H1 (cell line): Measurements from ENCODE around the gene LRRC28. TPM values are rescaled to one million over a fixed set of nuclear protein-coding genes. Genes with fewer than 3 reads are reported as not detected.

Experiments
- CTCF ChIA-PET: fragments of 300-600 bp; sonication (Branson Sonifier 250); formaldehyde crosslinking; loops from one replicate; lab custom pipeline; 2021; ENCODE audit not compliant: partially characterized antibody; lab: Charles Lee
- POLR2A ChIA-PET: fragments of 300-600 bp; sonication (Branson Sonifier 250); formaldehyde crosslinking; loops from one replicate; lab custom pipeline; 2021; ENCODE audit warnings: inconsistent platforms; ENCODE audit not compliant: partially characterized antibody; lab: Charles Lee
- DNase-seq, 2 experiments: peaks; one replicate each; pipeline versions ENCODE4 v3.0.0 to v3.0.0-alpha.2; 2010 to 2022; ENCODE audit warnings: low spot score in 2 of 2, low read depth in 1 of 2, mixed read lengths in 1 of 2
- FAIRE-seq: peaks from 2 replicates; lab custom pipeline; 2011; peaks lifted over from hg19 to GRCh38; lab: Jason Lieb, UNC
- H2AFZ ChIP-seq: 2 replicates; pipeline ENCODE4 v1.8.1; 2012; ENCODE audit warnings: low read length, inconsistent platforms
- H2AK5ac ChIP-seq: 2 replicates; pipeline ENCODE4 v1.6.1; 2013; ENCODE audit warnings: low read depth, low read length
- H2BK120ac ChIP-seq: replicated peaks from 2 replicates; pipeline ENCODE3; 2013; ENCODE audit warnings: low read depth, low read length, inconsistent platforms
- H2BK12ac ChIP-seq: 2 replicates; pipeline ENCODE4 v1.6.1; 2013; ENCODE audit warnings: low read depth, low read length
- H2BK15ac ChIP-seq: 2 replicates; pipeline ENCODE4 v1.6.1; 2013; ENCODE audit warnings: low read length
- H2BK20ac ChIP-seq: 2 replicates; pipeline ENCODE4 v1.6.1; 2013; ENCODE audit warnings: low read length
- H2BK5ac ChIP-seq: 2 replicates; pipeline ENCODE4 v1.6.1; 2013; ENCODE audit warnings: low read depth, low read length
- H3K14ac ChIP-seq: 2 replicates; pipeline ENCODE4 v1.6.1; 2013; ENCODE audit warnings: inconsistent platforms; ENCODE audit not compliant: insufficient read length
- H3K18ac ChIP-seq: 2 replicates; pipeline ENCODE4 v1.6.1; 2013; ENCODE audit warnings: low read length; ENCODE audit errors: extremely low read depth
- H3K23ac ChIP-seq: 2 replicates; pipeline ENCODE4 v1.6.1; 2013; ENCODE audit warnings: inconsistent platforms; ENCODE audit not compliant: insufficient read length
- H3K23me2 ChIP-seq: 2 replicates; pipeline ENCODE4 v1.6.1; 2013; ENCODE audit warnings: low read depth, low read length
- H3K27ac ChIP-seq: 2 replicates; pipeline ENCODE4 v1.6.1; 2011; ENCODE audit warnings: low read depth, low read length, inconsistent platforms
- H3K27me3 ChIP-seq, 4 experiments: replicated peaks in 1 of 4; 1 replicate in 1 of 4; 2 replicates in 3 of 4; pipeline versions ENCODE4 v1.6.1 to v1.8.1; 2011 to 2013; ENCODE audit warnings: low read length in 3 of 4, mild to moderate bottlenecking in 3 of 4, inconsistent platforms in 2 of 4, mixed read lengths in 2 of 4, moderate library complexity in 1 of 4; ENCODE audit not compliant: control insufficient read depth in 3 of 4, insufficient read depth in 3 of 4; ENCODE audit errors: extremely low read depth in 1 of 4
- H3K36me3 ChIP-seq, 4 experiments: 2 replicates each; pipeline versions ENCODE4 v1.6.1 to v1.8.1; 2011 to 2013; ENCODE audit warnings: mild to moderate bottlenecking in 4 of 4, low read length in 3 of 4, moderate library complexity in 2 of 4, control low read depth in 1 of 4, inconsistent platforms in 1 of 4; ENCODE audit not compliant: insufficient read depth in 4 of 4, control insufficient read depth in 2 of 4
- H3K4ac ChIP-seq: replicated peaks from 2 replicates; pipeline ENCODE3; 2013; ENCODE audit warnings: low read length, low read depth, mixed read lengths, inconsistent platforms; ENCODE audit not compliant: insufficient read length
- H3K4me1 ChIP-seq, 4 experiments: replicated peaks in 1 of 4; 1 replicate in 1 of 4; 2 replicates in 3 of 4; pipeline versions ENCODE4 v1.6.1 to v1.8.1; 2011 to 2013; ENCODE audit warnings: low read length in 3 of 4, inconsistent platforms in 2 of 4, mixed read lengths in 1 of 4; ENCODE audit not compliant: insufficient read depth in 4 of 4, control insufficient read depth in 3 of 4
- H3K4me2 ChIP-seq, 2 experiments: 2 replicates each; pipeline versions ENCODE4 v1.6.1 to v1.8.1; 2011 to 2013; ENCODE audit warnings: low read depth in 2 of 2, low read length in 2 of 2, control low read depth in 1 of 2, inconsistent platforms in 1 of 2, mild to moderate bottlenecking in 1 of 2; ENCODE audit not compliant: insufficient read depth in 1 of 2
- H3K4me3 ChIP-seq, 4 experiments: fragments of 200-600, 300-600 bp in 1 of 4; sonication (generic), shearing (Covaris generic), sonication (Bioruptor Twin) in 1 of 4; 2 replicates each; pipeline versions ENCODE4 v1.5.1 to v1.8.1; 2011 to 2016; ENCODE audit warnings: low read length in 4 of 4, low read depth in 3 of 4, control low read depth in 2 of 4, inconsistent platforms in 2 of 4, mild to moderate bottlenecking in 2 of 4, mixed read lengths in 1 of 4, moderate library complexity in 1 of 4; ENCODE audit not compliant: insufficient read depth in 2 of 4; ENCODE audit errors: extremely low read depth in 1 of 4
- H3K56ac ChIP-seq: replicated peaks from 2 replicates; pipeline ENCODE3; 2013; ENCODE audit warnings: low read depth, mild to moderate bottlenecking, mixed read lengths, low read length, inconsistent platforms; ENCODE audit not compliant: insufficient read length
- H3K79me1 ChIP-seq: 2 replicates; pipeline ENCODE4 v1.6.1; 2013; ENCODE audit warnings: low read depth, low read length, control low read depth
- H3K79me2 ChIP-seq, 2 experiments: 2 replicates each; pipeline versions ENCODE4 v1.6.1 to v1.8.1; 2012 to 2013; ENCODE audit warnings: low read length in 2 of 2, mild to moderate bottlenecking in 2 of 2, inconsistent platforms in 1 of 2; ENCODE audit not compliant: insufficient read depth in 2 of 2, control insufficient read depth in 1 of 2
- H3K9ac ChIP-seq, 4 experiments: replicated peaks in 1 of 4; 1 replicate in 1 of 4; 2 replicates in 3 of 4; pipeline versions ENCODE4 v1.6.1 to v1.8.1; 2011 to 2013; ENCODE audit warnings: low read depth in 3 of 4, low read length in 3 of 4, control low read depth in 2 of 4, mild to moderate bottlenecking in 2 of 4, moderate library complexity in 2 of 4, inconsistent platforms in 1 of 4; ENCODE audit errors: extremely low read depth in 1 of 4
- H3K9me3 ChIP-seq, 2 experiments: 2 replicates each; pipeline versions ENCODE4 v1.6.1 to v1.8.1; 2012 to 2013; ENCODE audit warnings: mild to moderate bottlenecking in 2 of 2, moderate library complexity in 2 of 2, control low read depth in 1 of 2, inconsistent platforms in 1 of 2, low read depth in 1 of 2, low read length in 1 of 2, mixed read lengths in 1 of 2; ENCODE audit not compliant: insufficient read depth in 2 of 2
- H4K20me1 ChIP-seq, 2 experiments: replicated peaks in 1 of 2; 2 replicates each; pipeline versions ENCODE3 to v1.8.1; 2011 to 2013; ENCODE audit warnings: inconsistent platforms in 2 of 2, low read length in 2 of 2, mild to moderate bottlenecking in 1 of 2; ENCODE audit not compliant: insufficient read depth in 2 of 2, control insufficient read depth in 1 of 2
- H4K5ac ChIP-seq: 2 replicates; pipeline ENCODE4 v1.6.1; 2013; ENCODE audit warnings: low read length, low read depth, mixed read lengths, inconsistent platforms; ENCODE audit not compliant: insufficient read length
- H4K8ac ChIP-seq: 2 replicates; pipeline ENCODE4 v1.8.0; 2013; ENCODE audit warnings: mild to moderate bottlenecking, moderate library complexity, low read length, inconsistent platforms; ENCODE audit not compliant: insufficient read depth; ENCODE audit errors: extremely low read depth
- H4K91ac ChIP-seq: replicated peaks from 2 replicates; pipeline ENCODE3; 2013; ENCODE audit warnings: low read length, mixed read lengths, inconsistent platforms; ENCODE audit not compliant: insufficient read length
- CREB1 ChIP-seq: IDR thresholded peaks from 2 replicates; pipeline ENCODE4 v1.6.1; 2012; ENCODE audit warnings: inconsistent platforms
- E2F6 ChIP-seq: IDR thresholded peaks from 2 replicates; pipeline ENCODE4 v1.6.1; 2012; ENCODE audit warnings: inconsistent platforms
- KDM1A ChIP-seq: fragments of 200-600, 300-600 bp; sonication (generic); IDR thresholded peaks from 2 replicates; pipeline ENCODE4 v1.7.1; 2016; ENCODE audit warnings: mild to moderate bottlenecking, low read length, borderline replicate concordance
- MAFK ChIP-seq: IDR thresholded peaks from 2 replicates; pipeline ENCODE4 v1.6.1; 2012; ENCODE audit warnings: low read depth, mild to moderate bottlenecking, improper control_type of control experiment, low read length
- POU5F1 ChIP-seq: IDR thresholded peaks from 2 replicates; pipeline ENCODE4 v1.6.1; 2011; ENCODE audit warnings: low read depth, mild to moderate bottlenecking, low read length, moderate library complexity
- RBBP5 ChIP-seq: IDR thresholded peaks from 2 replicates; pipeline ENCODE4 v1.7.1; 2012; ENCODE audit warnings: low read depth, mild to moderate bottlenecking, inconsistent platforms, low read length, moderate library complexity, borderline replicate concordance
- RNF2 ChIP-seq: fragments of 200-900, 300-1000 bp; sonication (generic); IDR thresholded peaks from 2 replicates; pipeline ENCODE4 v1.7.1; 2016; ENCODE audit warnings: borderline replicate concordance, low read depth, mild to moderate bottlenecking, antibody characterized with exemption, low read length; ENCODE audit not compliant: poor library complexity, severe bottlenecking; ENCODE audit errors: missing control alignments
- SAP30 ChIP-seq: fragments of 300-600 bp; sonication (generic); IDR thresholded peaks from 2 replicates; pipeline ENCODE4 v1.7.1; 2012; ENCODE audit warnings: low read length, moderate library complexity, mild to moderate bottlenecking, inconsistent platforms; ENCODE audit not compliant: insufficient read depth, insufficient replicate concordance
- SIN3A ChIP-seq, 2 experiments: IDR thresholded peaks in 1 of 2; conservative IDR thresholded peaks in 1 of 2; 2 replicates each; pipeline ENCODE4 v1.6.1; 2011 to 2012; ENCODE audit warnings: low read length in 2 of 2, improper control_type of control experiment in 1 of 2, low read depth in 1 of 2, mild to moderate bottlenecking in 1 of 2
- SP1 ChIP-seq: IDR thresholded peaks from 2 replicates; pipeline ENCODE4 v1.6.1; 2011; ENCODE audit warnings: low read depth, low read length
- SUZ12 ChIP-seq: fragments of 200-600 bp; sonication (generic); IDR thresholded peaks from 2 replicates; pipeline ENCODE4 v1.6.1; 2012; ENCODE audit warnings: mild to moderate bottlenecking, inconsistent platforms, low read length, moderate library complexity, mixed read lengths
- ZNF274 ChIP-seq: IDR thresholded peaks from 2 replicates; pipeline ENCODE4 v1.7.0; 2012; ENCODE audit warnings: low read length, borderline replicate concordance; ENCODE audit errors: extremely low read depth
- WGBS, 2 experiments: shearing (Covaris generic) in 1 of 2; methylation state at CpG; one replicate each; pipeline versions ENCODE4 v1.1.6 to v1.1.7; 2013 to 2015; ENCODE audit warnings: low lambda C conversion rate in 2 of 2, mixed read lengths in 2 of 2, inconsistent platforms in 1 of 2, low coverage in 1 of 2, missing lambda C conversion rate in 1 of 2; ENCODE audit not compliant: insufficient replicate concordance in 2 of 2, insufficient coverage in 1 of 2, insufficient read length in 1 of 2; ENCODE audit errors: extremely low coverage in 1 of 2, missing lambda C conversion rate in 1 of 2; 5-methylcytosine and 5-hydroxymethylcytosine counted together
- polyA plus RNA-seq, 7 experiments: library from polyadenylated mRNA; depleted of rRNA in 3 of 7; stranded (reverse) in 5 of 7; unstranded in 2 of 7; fragments of >200 nt in 5 of 7; fragments of 200-250 nt in 2 of 7; gene quantifications; 1 replicate in 5 of 7; 2 replicates in 1 of 7; 4 replicates in 1 of 7; pipeline versions ENCODE4 v1.2.1 to v1.2.3, GENCODE V29; 2011 to 2013; ENCODE audit warnings: missing spikeins in 2 of 7, mixed read lengths in 2 of 7
- total RNA-seq: library from RNA; stranded (reverse); fragmentation: NEBNext Ultra II Directional; extraction: Animal tissue kit (Norgen Biotek cat#: 25700); gene quantifications from 2 replicates; pipeline ENCODE4 v1.2.1, GENCODE V29; 2021

The LRRC28 gene
- total and polyA plus RNA-seq, 2 of the 8 experiments (the other 6 are each of a cell fraction or from before 2014, with no cell fraction given): 20.2 to 23.3 TPM

- Histone ChIP-seq H3K79me2 (no peaks in the 10 kb centered on the region), H3K79me1 (no peaks in the 10 kb centered on the region), H2AK5ac (no peak overlapping the region), H2BK12ac (no peak overlapping the region), H4K20me1 (peaks cover 0 to 2% of the 10 kb centered on the region in 2 experiments), H3K27me3 (no peaks in the 10 kb centered on the region), H3K23me2 (no peaks in the 10 kb centered on the region), H4K8ac (peak overlapping the region; percentile 51; the same call in 1 of the 2 replicates), H3K4me3 (no peak overlapping the region), H3K18ac (no peak overlapping the region), H3K14ac (no peak overlapping the region), H3K36me3 (no peaks in the 10 kb centered on the region), H4K91ac (no peak overlapping the region), H3K23ac (no peak overlapping the region), H2BK5ac (no peak overlapping the region), H3K4me2 (no peak overlapping the region), H3K4me1 (0 out of 7 replicates have a peak, but pooled peaks cover 0 to under 1% (median 0%) of the 10 kb centered on the region in 4 experiments), H2BK120ac (no peak overlapping the region), H2AFZ (no peak overlapping the region), H3K9me3 (no peaks in the 10 kb centered on the region), H3K27ac (no peak overlapping the region), H2BK15ac (no peak overlapping the region), H3K4ac (no peak overlapping the region), H3K56ac (no peak overlapping the region), H3K9ac (no peak overlapping the region), H2BK20ac (no peak overlapping the region; the same call in 1 of the 2 replicates), H4K5ac (no peak overlapping the region)
- FAIRE-seq: no peak
- POLR2A ChIA-PET: no interaction called here
- DNase-seq: no peak
- CTCF ChIA-PET: interaction anchor here (0.6 to 0.9 kb wide), 2 partner anchors 12 to 84 kb away, joined by 3 to 4 read pairs; no protein-coding TSS in a partner anchor
- 97% methylated on average over 12 of the region's 12 CpGs; no CpG with 5 or more reads in 1 of the 2 experiments for WGBS, 2 experiments
- no peak for TF ChIP-seq CREB1
- no peak for TF ChIP-seq RNF2
- TF ChIP-seq SIN3A (conservative IDR thresholded peaks at IDR 0.05 in 1 of 2, IDR thresholded peaks at IDR 0.05 in 1 of 2; ENCODE audit: low read depth in 1 of 2, low read length in 2 of 2): no peak
- TF ChIP-seq E2F6: no peak
- TF ChIP-seq POU5F1: no peak
- TF ChIP-seq SP1: no peak
- no peak for TF ChIP-seq RBBP5
- no peak for TF ChIP-seq MAFK
- no peak for TF ChIP-seq ZNF274
- no peak for TF ChIP-seq SUZ12
- no peak for TF ChIP-seq KDM1A
- no peak for TF ChIP-seq SAP30
Observed at GRCh38 chr15:99257107-99257750, 5.9 kb downstream of the LRRC28 start.
